ENCODE data around the gene NKIRAS1. TPM values are rescaled to one million over a fixed set of nuclear protein-coding genes. Genes with fewer than 3 reads are reported as not detected.

The NKIRAS1 gene
- total RNA-seq, 1 experiment from 2014 or later, result 23.0 TPM

DNA sequence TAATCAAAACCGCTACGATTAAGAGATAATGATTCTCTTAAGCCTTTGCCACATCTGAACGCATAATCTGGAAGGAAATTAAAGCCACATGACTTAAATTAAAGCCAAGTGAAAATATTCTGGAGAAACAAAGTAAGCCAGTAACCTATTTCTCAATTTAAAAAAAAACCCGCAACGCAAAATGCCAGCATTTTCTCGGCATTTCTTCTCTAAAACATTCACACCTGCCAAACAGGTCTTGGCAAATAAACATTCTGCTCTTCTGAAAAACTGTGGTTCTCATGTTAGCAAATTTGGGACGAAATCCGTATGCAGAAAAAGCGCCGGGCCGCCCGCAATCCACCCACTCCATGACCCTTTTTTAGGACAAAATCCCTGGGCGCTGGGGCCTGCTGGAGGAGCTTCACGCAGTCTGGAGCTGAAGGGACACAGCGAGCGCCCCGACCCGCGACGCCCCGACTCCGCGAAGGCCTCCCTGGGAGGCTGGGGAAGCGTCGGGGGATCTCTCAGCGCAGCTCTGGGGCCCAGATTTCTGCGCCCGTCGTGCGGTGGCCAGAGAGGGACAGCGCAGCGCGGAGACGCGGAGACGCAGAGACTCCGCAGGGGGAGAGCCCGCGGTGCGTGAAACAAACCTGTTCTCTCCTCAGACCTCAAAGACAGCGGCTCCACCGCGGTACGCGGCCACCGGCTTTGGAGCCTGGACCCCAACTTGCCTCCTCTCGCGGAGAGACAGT lies 471 bp downstream of the NKIRAS1 start:
- peak overlapping the region; percentile 92 for H3K27ac ChIP-seq (ENCODE audit: low read depth, low read length, poor library complexity, severe bottlenecking)
- TF ChIP-seq EZH2 (IDR thresholded peaks at IDR 0.05; ENCODE audit: borderline replicate concordance, low read depth, low read length, poor library complexity, severe bottlenecking) (no peak), CTCF (conservative IDR thresholded peaks at IDR 0.05; ENCODE audit: low read depth, low read length) (no peak)
- CTCF ChIA-PET, result interaction anchor here (0.6 to 1.2 kb wide), 2 partner anchors 28 to 302 kb away, joined by 3 read pairs; no protein-coding TSS in a partner anchor
- H3K4me3 ChIP-seq (ENCODE audit: low read depth, low read length, poor library complexity, severe bottlenecking), result peak overlapping the region; percentile 87
- H3K9me3 ChIP-seq (ENCODE audit: low read depth, low read length, poor library complexity, severe bottlenecking), result no peaks in the 10 kb centered on the region
- H3K27me3 ChIP-seq (replicated peaks; ENCODE audit: insufficient read depth, low read depth, low read length, poor library complexity), result no peaks in the 10 kb centered on the region
- intact Hi-C loops (cut with micrococcal nuclease; ENCODE audit: unreplicated experiment), result loop anchor here (2.0 to 10.0 kb wide), 2 partner anchors 74 to 318 kb away; no protein-coding TSS in a partner anchor
- BruUV-seq (replicated peaks), result TSS peak; percentile 49
- no peak for DNase-seq (ENCODE audit: low spot score)
- peaks cover 36% of the 10 kb centered on the region for H3K36me3 ChIP-seq (ENCODE audit: insufficient read depth, low read length, poor library complexity, severe bottlenecking)
- H3K4me1 ChIP-seq (ENCODE audit: insufficient read depth, low read length, poor library complexity, severe bottlenecking), result peaks cover 10% of the 10 kb centered on the region
- POLR2A ChIA-PET (ENCODE audit: low non-redundant PET), result interaction anchor here (0.6 to 1.0 kb wide), 8 partner anchors 11 to 1540 kb away, joined by 3 to 20 read pairs (median 4); no protein-coding TSS in a partner anchor

DNA sequence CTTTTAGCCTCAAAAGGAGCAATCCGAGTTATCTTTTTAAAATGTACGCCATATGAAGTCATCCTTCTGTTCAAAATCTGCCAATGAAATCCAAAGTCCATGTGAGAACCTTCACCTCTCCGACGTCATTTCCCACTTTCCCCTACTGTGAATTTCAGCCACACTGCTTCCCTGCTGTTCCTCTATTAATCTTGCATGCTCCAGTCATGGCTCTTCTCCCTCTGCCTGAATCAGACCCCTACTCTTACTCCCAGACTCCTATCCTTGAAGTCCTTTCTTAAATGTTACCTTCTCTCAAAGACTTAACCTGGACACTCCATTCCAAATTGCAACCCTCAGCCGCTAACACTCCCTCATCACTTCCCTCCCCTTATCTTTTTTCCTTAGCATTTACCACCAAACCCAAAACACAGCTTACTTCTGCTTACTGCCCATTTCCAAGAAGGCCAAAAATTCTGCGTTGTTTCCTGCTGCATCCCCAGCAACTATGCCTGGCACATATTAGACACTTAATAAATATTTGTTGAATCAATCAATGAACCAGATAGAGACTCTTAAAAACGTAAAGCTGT lies 1.2 kb downstream of the NKIRAS1 start:
- Histone ChIP-seq H3K4me3 (ENCODE audit: low read depth, low read length, poor library complexity, severe bottlenecking) (peak overlapping the region; percentile 87), H3K27ac (ENCODE audit: low read depth, low read length, poor library complexity, severe bottlenecking) (peak overlapping the region; percentile 92), H3K4me1 (ENCODE audit: insufficient read depth, low read length, poor library complexity, severe bottlenecking) (peaks cover 10% of the 10 kb centered on the region), H3K27me3 (replicated peaks; ENCODE audit: insufficient read depth, low read depth, low read length, poor library complexity) (no peaks in the 10 kb centered on the region), H3K9me3 (ENCODE audit: low read depth, low read length, poor library complexity, severe bottlenecking) (no peaks in the 10 kb centered on the region), H3K36me3 (ENCODE audit: insufficient read depth, low read length, poor library complexity, severe bottlenecking) (peaks cover 31% of the 10 kb centered on the region)
- ChIA-PET CTCF (interaction anchor here (1.2 kb wide), 1 partner anchor 27 kb away, joined by 3 read pairs; no protein-coding TSS in a partner anchor), POLR2A (ENCODE audit: low non-redundant PET) (no interaction called here)
- TF ChIP-seq EZH2 (IDR thresholded peaks at IDR 0.05; ENCODE audit: borderline replicate concordance, low read depth, low read length, poor library complexity, severe bottlenecking) (no peak), CTCF (conservative IDR thresholded peaks at IDR 0.05; ENCODE audit: low read depth, low read length) (no peak)
- no TSS peak for BruUV-seq (replicated peaks)
- peak; percentile 66 for DNase-seq (ENCODE audit: low spot score)
- intact Hi-C loops (cut with micrococcal nuclease; ENCODE audit: unreplicated experiment), result loop anchor here (2.0 to 10.0 kb wide), 2 partner anchors 75 to 319 kb away; no protein-coding TSS in a partner anchor

- no peak for TF ChIP-seq EZH2 (IDR thresholded peaks at IDR 0.05; ENCODE audit: borderline replicate concordance, low read depth, low read length, poor library complexity, severe bottlenecking)
- TF ChIP-seq CTCF (conservative IDR thresholded peaks at IDR 0.05; ENCODE audit: low read depth, low read length), result no peak
- H3K27me3 ChIP-seq (replicated peaks; ENCODE audit: insufficient read depth, low read depth, low read length, poor library complexity), result no peaks in the 10 kb centered on the region
- H3K9me3 ChIP-seq (ENCODE audit: low read depth, low read length, poor library complexity, severe bottlenecking), result no peaks in the 10 kb centered on the region
- peak overlapping the region; percentile 87 for H3K4me3 ChIP-seq (ENCODE audit: low read depth, low read length, poor library complexity, severe bottlenecking)
- ChIA-PET CTCF (no interaction called here), POLR2A (ENCODE audit: low non-redundant PET) (no interaction called here)
- intact Hi-C loops (cut with micrococcal nuclease; ENCODE audit: unreplicated experiment), result loop anchor here (10.0 kb wide), 1 partner anchor 321 kb away; no protein-coding TSS in a partner anchor
- H3K27ac ChIP-seq (ENCODE audit: low read depth, low read length, poor library complexity, severe bottlenecking), result no peak overlapping the region
- peaks cover 10% of the 10 kb centered on the region for H3K4me1 ChIP-seq (ENCODE audit: insufficient read depth, low read length, poor library complexity, severe bottlenecking)
- no peak for DNase-seq (ENCODE audit: low spot score)
- peaks cover 29% of the 10 kb centered on the region for H3K36me3 ChIP-seq (ENCODE audit: insufficient read depth, low read length, poor library complexity, severe bottlenecking)
- BruUV-seq (replicated peaks), result no TSS peak
These were observed 2.7 kb downstream of the NKIRAS1 start for GRCh38 chr3:23913873-23914743.
